ENCODE measurements around the gene IL10RB. TPM values are rescaled to one million over a fixed set of nuclear protein-coding genes. Genes with fewer than 3 reads are reported as not detected.

IL10RB gene
- total RNA-seq, 3 donors from 2014 or later: 31.0 to 39.5 (median 31.8) TPM

GRCh38 chr21:33305938-33306337 is 39.8 kb downstream of the IL10RB start:
- H3K9me3 ChIP-seq: no peaks in the 10 kb centered on the region
- no peaks in the 10 kb centered on the region for H3K4me1 ChIP-seq
- no peaks in the 10 kb centered on the region for H3K36me3 ChIP-seq
- no peaks in the 10 kb centered on the region for H3K27me3 ChIP-seq
- TF ChIP-seq CTCF (IDR thresholded peaks at IDR 0.05) (no peak), POLR2AphosphoS5 (IDR thresholded peaks at IDR 0.05) (no peak), POLR2A (IDR thresholded peaks at IDR 0.05) (no peak)
- no peak overlapping the region for H3K4me3 ChIP-seq
- no peak overlapping the region for H3K27ac ChIP-seq
- intact Hi-C loops (cut with DNase I; ENCODE audit: low total_unique reads): no loop called here
- DNase-seq (ENCODE audit: low spot score in 2 of 2): no peak

DNA sequence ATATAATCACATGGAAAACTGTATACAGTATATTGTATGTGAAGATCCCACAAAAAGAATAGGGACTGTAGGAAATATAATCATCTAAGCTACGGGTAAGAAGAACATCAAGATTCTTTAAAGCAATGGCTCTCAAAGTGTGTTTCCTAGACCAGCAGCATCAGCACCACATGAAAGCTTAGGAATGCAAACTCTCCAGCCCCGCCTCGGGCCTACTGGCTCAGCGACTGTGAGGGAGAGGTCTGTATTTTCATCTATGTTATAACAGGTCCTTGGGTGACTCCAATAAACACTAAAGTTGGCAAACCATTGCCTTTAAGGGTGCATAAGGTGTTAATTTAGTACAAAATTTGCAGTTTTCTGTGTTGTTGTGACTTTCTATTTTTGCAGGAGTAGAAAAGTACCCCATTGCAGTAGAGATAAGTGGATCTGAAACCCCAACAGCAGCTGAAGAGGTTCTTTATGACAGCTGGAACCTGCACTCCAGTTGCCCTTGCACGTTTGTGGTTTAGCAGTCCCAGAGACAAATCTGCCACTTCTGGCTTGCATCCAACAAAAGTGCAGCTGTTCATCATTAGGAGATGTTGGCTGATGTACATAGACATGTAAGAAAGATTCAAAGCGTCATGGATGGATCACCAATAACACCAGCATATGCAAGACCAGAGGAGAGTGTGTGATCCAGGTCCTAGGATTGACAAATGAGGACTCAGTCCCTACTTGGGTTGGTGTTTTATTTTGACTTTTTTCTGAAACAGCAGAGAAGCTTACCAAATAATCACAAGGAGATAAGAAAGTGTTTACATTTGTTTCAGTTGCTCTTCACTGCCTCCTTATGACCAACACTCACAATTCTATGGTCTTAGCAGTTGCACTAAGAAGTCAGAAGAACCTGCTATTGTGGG is 42.7 kb downstream of the IL10RB start:
- intact Hi-C loops (cut with DNase I; ENCODE audit: low total_unique reads): no loop called here
- no peak for DNase-seq (ENCODE audit: low spot score in 2 of 2)

GRCh38 chr21:33309778-33310177 is 43.6 kb downstream of the IL10RB start:
- no peaks in the 10 kb centered on the region for H3K36me3 ChIP-seq
- H3K4me3 ChIP-seq: no peak overlapping the region
- TF ChIP-seq POLR2A (IDR thresholded peaks at IDR 0.05): no peak
- no peak for TF ChIP-seq POLR2AphosphoS5 (IDR thresholded peaks at IDR 0.05)
- no peak for TF ChIP-seq CTCF (IDR thresholded peaks at IDR 0.05)
- H3K9me3 ChIP-seq: no peaks in the 10 kb centered on the region
- intact Hi-C loops (cut with DNase I; ENCODE audit: low total_unique reads): no loop called here
- H3K4me1 ChIP-seq: no peaks in the 10 kb centered on the region
- H3K27me3 ChIP-seq: no peaks in the 10 kb centered on the region
- H3K27ac ChIP-seq: no peak overlapping the region
- no peak for DNase-seq (ENCODE audit: low spot score in 2 of 2)

More for the DNA sequence above, 42.7 kb downstream of the IL10RB start:
- Histone ChIP-seq H3K27ac (no peak overlapping the region), H3K27me3 (no peaks in the 10 kb centered on the region), H3K9me3 (no peaks in the 10 kb centered on the region), H3K4me1 (no peaks in the 10 kb centered on the region), H3K4me3 (no peak overlapping the region), H3K36me3 (no peaks in the 10 kb centered on the region)
- TF ChIP-seq POLR2AphosphoS5 (IDR thresholded peaks at IDR 0.05) (no peak), POLR2A (IDR thresholded peaks at IDR 0.05) (no peak), CTCF (IDR thresholded peaks at IDR 0.05) (no peak)

GRCh38 chr21:33312121-33312520 is 46.0 kb downstream of the IL10RB start:
- H3K4me3 ChIP-seq: no peak overlapping the region
- no peaks in the 10 kb centered on the region for H3K27me3 ChIP-seq
- intact Hi-C loops (cut with DNase I; ENCODE audit: low total_unique reads): no loop called here
- no peaks in the 10 kb centered on the region for H3K36me3 ChIP-seq
- H3K27ac ChIP-seq: no peak overlapping the region
- no peaks in the 10 kb centered on the region for H3K4me1 ChIP-seq
- no peak for TF ChIP-seq CTCF (IDR thresholded peaks at IDR 0.05)
- TF ChIP-seq POLR2AphosphoS5 (IDR thresholded peaks at IDR 0.05): no peak
- no peak for DNase-seq (ENCODE audit: low spot score in 2 of 2)
- H3K9me3 ChIP-seq: no peaks in the 10 kb centered on the region

DNA sequence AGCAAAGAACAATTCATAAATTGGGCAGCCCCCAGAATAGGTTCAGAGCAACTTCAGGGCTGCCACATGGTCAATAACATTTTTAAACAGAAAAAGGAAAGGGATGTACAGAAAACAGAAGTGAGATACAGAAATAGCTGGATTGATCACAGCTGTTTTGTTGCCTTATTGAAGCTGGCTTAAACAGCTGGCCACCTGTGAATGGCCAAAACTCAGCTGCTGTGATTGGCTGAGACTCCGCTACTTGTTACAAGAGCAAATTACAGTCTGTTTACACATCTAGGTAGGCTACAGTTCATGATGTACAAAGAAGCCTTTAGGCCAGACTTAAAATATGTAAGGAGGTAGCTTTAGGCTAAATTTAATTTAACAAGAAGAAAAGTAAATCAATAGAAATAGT is 47.0 kb downstream of the IL10RB start:
- intact Hi-C loops (cut with DNase I; ENCODE audit: low total_unique reads): no loop called here
- Histone ChIP-seq H3K4me3 (no peak overlapping the region), H3K9me3 (no peaks in the 10 kb centered on the region), H3K27me3 (no peaks in the 10 kb centered on the region), H3K4me1 (no peaks in the 10 kb centered on the region), H3K36me3 (no peaks in the 10 kb centered on the region), H3K27ac (no peak overlapping the region)
- no peak for DNase-seq (ENCODE audit: low spot score in 2 of 2)
- TF ChIP-seq POLR2A (IDR thresholded peaks at IDR 0.05) (no peak), CTCF (IDR thresholded peaks at IDR 0.05) (no peak)

Data from breast epithelium (tissue), 4 donors.